ENCODE data around the gene TENT4B.

DNA sequence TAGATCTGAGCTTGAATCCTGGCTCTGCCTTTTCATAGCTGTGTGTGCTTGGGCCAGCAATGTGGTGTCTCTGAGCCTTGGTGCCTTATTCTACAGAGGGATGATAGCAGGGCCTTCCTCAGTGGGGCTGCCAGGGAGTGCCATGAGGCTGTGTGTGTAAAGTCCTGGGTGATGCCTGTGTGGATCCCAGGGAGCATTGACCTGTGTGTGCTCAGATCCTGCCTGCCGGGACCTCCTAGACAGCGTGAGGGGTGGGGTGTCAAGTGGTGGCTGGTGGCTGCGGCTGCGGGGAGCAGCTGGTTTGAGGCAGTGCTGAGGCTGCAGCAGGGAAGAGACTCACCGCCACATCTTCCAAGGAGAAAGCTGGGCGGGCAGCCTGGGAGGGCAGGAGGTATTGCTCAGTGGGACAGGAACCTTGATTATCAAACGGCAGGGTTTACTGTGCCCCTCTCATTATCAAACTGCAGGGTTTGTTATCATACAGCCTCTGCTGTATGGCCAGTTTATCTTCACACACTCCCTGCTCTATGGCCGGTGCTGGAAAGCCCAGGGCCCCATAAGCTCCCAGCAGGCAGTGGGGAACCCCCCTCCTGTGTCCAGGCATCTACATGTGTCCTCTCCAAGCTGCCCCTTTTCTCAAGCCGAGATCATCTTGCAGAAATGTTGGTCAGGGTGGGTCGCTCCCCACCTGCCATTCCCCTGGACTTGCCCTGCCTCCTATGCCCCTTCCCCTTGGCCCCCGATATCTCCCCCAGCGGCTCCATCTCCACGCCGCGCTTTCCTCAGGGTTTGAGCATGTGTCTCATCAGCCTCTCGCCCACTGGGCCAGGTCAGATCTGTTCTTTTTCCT is 110.2 kb downstream of the TENT4B start:
- TF ChIP-seq, protein P1, sequence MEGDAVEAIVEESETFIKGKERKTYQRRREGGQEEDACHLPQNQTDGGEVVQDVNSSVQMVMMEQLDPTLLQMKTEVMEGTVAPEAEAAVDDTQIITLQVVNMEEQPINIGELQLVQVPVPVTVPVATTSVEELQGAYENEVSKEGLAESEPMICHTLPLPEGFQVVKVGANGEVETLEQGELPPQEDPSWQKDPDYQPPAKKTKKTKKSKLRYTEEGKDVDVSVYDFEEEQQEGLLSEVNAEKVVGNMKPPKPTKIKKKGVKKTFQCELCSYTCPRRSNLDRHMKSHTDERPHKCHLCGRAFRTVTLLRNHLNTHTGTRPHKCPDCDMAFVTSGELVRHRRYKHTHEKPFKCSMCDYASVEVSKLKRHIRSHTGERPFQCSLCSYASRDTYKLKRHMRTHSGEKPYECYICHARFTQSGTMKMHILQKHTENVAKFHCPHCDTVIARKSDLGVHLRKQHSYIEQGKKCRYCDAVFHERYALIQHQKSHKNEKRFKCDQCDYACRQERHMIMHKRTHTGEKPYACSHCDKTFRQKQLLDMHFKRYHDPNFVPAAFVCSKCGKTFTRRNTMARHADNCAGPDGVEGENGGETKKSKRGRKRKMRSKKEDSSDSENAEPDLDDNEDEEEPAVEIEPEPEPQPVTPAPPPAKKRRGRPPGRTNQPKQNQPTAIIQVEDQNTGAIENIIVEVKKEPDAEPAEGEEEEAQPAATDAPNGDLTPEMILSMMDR (conservative IDR thresholded peaks at IDR 0.05 in 1 of 2, IDR thresholded peaks at IDR 0.05 in 1 of 2; ENCODE audit: low read depth in 1 of 2, low read length in 2 of 2): no peak
- no peak for TF ChIP-seq EZH2 (IDR thresholded peaks at IDR 0.05; ENCODE audit: low read length, missing control alignments)
